ENCODE data around the gene USP35.

Gene USP35, protein sequence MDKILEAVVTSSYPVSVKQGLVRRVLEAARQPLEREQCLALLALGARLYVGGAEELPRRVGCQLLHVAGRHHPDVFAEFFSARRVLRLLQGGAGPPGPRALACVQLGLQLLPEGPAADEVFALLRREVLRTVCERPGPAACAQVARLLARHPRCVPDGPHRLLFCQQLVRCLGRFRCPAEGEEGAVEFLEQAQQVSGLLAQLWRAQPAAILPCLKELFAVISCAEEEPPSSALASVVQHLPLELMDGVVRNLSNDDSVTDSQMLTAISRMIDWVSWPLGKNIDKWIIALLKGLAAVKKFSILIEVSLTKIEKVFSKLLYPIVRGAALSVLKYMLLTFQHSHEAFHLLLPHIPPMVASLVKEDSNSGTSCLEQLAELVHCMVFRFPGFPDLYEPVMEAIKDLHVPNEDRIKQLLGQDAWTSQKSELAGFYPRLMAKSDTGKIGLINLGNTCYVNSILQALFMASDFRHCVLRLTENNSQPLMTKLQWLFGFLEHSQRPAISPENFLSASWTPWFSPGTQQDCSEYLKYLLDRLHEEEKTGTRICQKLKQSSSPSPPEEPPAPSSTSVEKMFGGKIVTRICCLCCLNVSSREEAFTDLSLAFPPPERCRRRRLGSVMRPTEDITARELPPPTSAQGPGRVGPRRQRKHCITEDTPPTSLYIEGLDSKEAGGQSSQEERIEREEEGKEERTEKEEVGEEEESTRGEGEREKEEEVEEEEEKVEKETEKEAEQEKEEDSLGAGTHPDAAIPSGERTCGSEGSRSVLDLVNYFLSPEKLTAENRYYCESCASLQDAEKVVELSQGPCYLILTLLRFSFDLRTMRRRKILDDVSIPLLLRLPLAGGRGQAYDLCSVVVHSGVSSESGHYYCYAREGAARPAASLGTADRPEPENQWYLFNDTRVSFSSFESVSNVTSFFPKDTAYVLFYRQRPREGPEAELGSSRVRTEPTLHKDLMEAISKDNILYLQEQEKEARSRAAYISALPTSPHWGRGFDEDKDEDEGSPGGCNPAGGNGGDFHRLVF

DNA sequence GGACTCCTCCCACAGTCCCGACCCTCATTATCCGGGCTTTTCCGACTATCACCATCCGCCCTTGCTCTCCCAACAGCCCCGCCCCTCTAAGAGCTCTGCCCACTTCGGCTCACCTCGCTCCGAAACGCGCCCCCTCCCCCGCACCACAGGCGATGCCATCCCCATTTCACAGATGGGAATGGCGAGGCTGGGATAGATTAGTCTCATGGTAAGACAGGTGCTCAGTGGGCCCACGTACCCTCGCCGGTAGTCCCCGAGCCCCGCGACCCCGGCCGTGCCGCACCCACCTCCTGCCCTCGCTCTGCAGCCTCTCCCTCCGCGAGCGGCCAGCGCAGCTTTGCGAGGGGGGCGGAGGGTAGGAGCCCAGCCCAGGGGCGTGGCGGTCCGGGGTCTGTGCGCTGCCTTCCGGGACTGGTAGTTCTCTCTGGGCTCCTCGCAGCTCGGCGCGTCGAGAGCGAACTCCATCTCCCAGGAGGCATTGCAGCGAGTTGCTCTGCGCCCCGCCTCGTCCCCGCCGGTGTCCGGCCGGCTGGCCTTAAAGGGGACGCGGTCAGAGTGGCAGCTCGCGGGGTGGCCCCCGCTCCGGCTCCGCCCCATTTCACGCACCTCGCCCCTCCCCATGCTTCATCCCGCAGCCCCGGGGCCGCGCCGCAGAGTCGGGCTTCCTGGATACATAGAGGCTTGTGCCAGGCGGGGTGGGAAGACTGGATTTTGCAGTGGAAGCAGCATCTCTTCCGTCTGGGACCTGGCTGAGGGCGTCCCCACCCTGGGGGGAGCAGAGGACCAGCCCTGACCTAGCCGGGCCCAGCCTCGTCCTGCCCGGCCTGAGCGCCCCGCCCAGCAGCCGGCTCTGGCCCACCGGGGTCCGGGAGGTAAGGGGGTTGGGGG, at the start of gene USP35, which contains the start of gene KCTD21:
Gene USP35, plus strand, starts transcription at position 634 of the 888 bp plus-strand sequence. CDS start 7,327 bp downstream, outside the sequence.
Gene KCTD21, minus strand, starts transcription at position 341 of the 888 bp plus-strand sequence. CDS start 14,072 bp downstream, outside the sequence.
- DNase-seq, result peak; percentile 94

DNA sequence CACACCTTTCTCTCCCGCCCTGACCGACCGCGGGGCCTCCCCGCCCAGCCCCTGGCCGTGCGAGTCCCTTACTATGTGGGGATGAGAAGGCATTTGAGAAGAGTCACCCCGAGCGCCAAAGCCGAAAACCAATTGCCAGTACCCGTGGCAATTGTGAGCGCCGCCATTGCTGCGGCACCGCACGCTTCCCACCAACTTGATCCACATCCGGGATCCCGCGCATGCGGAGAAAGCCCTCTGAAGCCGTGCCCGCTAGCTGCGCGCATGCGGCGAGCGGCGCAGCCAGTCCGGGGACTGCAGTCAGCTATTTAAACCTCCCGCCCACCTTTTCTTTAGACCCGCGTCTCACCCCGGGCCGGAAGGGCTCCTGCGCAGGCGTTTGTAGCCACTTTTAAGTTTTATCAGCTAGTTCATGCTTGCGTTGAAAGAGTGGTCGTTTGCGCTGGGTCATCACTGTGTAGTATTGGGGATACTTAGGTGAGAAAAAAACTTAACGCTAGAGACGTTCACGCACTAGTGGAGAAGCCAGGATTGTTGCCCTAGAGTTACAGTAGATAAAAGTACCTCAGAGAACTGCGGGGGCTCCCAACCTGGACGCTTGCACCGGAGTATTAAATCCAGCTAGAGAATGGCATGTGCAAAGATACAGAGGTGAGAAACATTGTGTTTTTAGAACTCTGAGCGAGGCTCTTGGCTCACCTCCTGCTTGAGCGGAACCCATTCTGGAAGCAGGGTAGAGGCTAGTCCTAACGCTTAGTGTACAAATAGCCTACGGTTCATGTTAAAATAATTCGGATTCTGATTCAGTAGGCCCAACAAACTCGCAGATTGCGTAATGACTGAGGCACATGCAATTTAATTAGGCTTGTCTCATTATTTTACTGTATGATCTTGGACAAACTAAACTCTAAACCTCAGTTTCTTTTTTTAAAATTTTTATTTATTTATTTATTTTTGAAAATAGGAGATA, 49.0 kb upstream of the USP35 start, which contains the start of gene ALG8:
Gene ALG8, minus strand, starts transcription at position 205 of the 970 bp plus-strand sequence. Its CDS starts 38 bp downstream, at position 167.
- peak; percentile 98 for DNase-seq

DNA sequence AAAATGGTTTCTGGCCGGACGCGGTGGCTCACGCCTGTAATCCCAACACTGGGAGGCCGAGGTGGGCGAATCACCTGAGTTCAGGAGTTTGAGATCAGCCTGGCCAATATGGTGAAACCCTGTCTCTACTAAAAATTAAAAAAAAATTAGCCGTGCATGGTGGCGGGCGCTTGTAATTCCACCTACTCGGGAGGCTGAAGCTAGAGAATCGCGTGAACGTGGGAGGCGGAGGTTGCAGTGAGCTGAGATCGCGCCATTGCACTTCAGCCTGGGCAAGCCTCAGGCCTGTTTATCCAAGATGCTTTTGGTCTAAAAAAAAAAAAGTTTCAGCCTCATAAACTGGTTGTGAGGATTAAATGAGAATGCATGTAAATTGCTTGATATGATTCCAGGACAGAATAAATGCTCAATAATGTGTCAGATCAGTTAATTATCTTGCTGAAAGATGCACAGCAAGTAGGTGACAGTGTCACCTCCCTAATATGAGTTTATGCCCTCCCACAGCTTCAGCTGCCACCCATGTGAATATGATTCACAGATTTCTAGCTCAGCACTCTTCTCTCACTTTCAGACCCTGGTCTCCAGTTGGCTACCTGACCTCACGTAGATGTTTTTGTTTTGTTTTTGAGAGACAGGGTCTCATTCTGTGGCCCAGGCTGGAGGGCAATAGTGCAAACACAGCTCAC, 48.2 kb upstream of the USP35 start:
- DNase-seq, result no peak

DNA sequence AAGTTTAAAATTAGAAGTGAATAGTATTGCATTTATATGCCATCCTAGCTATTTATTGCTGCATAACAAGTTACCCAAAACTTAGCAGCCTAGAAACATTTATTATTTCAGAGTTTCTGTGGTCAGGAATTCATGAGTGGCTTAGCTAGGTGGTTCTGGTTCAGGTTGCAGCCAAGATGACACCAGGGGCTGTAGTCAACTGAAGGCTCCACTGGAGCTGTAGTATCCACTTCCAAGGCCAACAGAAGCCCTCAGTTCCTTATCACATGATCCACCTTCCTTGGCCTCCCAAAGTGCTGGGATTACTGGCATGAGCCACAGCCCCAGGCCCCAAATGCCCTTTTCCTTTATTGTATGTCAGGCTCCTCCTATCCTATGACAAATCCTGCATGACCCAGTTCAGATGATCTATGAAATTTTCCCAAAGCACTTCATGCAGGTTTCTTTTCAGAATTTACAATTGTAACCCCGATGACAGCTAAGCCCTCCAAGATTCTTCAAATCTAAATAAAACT, 43.2 kb upstream of the USP35 start:
- DNase-seq, result no peak

DNA sequence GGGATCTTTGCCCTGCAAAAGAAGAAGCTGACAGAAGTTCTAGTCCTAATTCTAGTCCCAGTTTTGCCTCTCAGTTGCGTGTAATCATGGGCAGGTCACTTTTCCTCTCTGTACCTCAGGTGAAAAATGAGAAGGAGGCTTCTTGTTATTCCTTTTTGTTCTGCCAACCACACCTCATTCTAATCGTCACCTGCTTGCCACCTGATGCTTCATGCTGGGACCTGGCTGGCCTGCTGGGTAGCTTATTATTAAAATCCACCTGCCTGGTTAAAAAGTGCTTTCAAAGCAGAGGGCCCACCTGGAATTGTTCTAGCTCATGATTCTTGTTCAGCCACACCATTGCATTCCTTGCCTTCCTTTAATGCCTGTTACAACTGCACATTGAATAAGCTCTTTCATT, 40.9 kb upstream of the USP35 start:
- no peak for DNase-seq

DNA sequence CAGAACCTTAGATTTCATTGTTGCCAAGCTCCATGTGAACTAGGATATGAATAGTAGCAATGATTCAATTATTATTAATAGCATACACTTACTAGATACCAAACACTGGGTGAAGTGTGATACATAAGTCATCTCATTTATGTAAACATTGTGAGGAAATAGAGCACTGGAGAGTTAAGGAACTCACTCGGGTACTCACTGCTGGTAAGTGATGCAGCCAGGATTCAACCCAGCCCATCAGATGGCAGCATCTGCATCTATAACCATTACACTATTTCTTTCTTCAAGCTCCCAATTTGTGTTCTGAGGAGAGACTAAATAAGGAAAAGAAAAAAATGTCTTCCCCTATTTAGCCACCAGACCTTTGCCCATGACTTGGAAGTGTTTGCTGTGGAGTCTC, 39.1 kb upstream of the USP35 start:
- no peak for DNase-seq

DNA sequence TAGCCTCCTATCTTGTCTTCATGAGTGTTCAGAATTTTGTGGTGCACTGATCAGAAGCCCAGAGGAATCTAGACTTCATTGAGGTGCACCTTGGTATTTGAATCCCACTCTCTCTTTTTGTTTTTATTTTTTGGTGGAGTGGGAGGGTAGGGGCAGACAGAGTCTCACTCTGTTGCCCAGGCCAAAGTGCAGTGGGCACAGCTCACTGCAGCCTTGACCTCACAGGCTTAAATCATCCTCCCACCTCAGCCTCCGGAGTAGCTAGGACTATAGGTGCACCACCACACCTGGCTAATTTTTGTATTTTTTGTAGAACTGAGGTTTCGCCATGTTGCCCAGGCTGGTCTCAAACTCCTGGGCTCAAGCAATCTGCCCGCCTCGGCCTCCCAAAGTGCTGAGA, 38.4 kb upstream of the USP35 start:
- no peak for DNase-seq

DNA sequence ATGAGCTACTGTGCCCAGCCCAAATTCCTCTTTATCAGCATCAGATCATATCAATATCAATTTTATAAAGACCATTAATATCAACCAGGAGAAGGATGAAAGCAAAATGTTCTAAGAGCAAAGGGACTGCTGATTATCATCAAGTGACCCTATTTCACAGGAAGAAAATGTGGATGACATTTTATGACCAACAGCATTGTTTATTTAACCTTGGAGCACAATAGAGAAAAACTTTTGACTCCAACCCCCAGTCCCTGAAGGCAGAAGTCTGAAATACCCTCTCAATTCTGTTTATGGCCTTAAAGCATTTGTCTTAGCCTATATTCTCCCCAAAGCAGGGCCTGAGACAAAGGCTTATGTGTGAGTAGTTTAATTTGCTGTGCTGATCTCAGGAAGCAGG, 38.0 kb upstream of the USP35 start:
- DNase-seq, result no peak

DNA sequence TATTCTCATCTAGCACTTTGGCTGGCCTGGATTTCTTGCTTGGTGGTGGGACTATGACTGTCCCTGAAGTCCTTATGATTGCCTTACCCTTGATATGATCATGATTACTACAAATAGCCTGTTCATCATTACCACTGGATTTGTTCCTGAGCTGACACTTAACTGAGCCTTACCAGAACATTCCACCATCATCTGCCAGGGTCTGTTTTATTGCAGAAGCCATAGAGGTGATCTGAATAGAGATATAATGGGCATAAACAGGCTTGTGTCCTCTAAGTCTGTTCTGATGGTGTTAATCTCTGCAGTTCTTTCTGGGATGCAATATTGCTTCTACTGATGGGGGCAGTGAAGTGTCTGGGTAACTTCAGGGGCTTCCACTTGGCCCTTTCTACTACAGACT, 36.9 kb upstream of the USP35 start:
- DNase-seq, result no peak

DNA sequence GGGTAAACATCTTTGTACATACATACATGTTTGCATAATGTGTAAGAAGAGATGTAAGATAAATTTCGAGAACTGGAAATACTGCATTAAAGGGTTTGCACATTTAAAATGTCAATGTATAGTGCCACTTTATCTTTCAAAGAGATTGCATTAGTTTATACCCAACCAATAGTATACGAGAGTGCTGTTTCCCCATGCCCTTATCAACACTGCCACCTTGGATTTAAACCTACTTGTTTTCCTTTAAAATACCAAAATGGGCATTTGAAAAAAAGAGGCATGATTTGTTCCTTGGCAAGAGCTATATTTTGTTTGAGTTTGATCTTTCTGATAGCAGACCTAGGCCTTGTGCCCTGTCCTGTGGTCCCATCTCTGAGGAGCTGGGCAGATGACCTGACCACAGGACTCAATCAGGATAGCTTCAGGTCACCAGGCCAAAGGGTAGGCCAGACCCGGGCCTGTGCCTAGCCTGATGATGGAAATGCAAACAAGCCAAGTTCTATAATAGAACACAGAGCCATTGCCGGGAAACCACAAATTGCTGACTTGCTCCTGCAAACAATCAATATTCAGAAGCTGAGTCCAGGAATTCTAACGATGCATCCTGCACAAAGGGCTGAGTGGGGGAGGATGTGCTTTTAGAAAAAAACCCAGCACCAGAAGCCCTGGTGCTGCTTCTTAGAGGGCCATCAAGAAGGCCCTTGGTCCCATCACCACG, 32.4 kb upstream of the USP35 start:
- no peak for DNase-seq

DNA sequence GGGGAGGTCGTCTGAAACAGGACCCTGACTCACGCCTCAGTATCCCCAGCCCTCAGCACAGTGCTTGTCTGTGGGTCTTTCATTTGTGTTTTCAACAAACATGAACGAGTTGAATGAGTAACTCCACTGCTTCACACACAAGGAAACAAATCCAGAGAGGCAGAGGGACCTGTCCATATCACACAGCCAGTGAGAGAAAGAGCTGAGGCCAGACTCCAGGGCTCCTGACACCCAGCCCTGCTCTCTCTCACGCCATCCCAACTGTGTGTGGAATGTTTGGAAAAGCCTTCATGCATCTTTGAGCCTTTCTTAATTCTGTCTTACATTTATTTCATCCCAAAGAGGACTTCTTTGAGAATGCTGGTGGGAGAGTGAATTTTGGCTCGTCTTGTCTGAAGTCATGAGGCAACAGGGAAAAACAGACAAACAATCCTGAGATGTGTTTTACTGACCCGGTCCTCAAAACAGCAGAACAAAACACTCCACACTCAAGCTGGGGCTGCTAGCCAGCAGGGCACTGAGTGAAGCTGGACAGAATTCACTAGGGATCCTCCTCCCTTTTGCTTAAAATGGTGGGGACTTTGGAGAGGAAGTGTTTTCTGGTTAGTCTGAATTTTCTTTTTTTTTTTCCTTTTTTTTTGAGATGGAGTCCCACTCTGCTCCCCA, 29.6 kb upstream of the USP35 start:
- DNase-seq, result no peak

DNA sequence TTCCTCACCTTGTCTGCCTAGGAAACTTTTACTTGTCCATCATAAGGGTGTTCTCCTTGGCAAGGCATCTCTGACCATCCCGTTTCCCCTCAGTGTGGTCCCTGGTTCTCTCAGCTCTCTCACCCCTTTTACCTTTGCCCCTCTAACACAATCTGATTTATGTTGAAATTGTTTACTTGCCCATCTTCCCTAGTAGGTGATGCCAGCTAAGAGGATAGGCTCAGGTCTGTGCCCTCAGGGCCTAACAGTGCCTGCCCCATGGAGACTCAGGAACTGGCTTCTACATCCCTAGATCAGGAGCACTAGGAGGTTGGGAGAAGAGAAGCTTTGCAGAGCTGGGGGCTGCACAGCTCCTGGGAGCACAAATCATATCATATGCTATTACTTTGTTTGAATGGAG, 28.2 kb upstream of the USP35 start:
- DNase-seq, result no peak

DNA sequence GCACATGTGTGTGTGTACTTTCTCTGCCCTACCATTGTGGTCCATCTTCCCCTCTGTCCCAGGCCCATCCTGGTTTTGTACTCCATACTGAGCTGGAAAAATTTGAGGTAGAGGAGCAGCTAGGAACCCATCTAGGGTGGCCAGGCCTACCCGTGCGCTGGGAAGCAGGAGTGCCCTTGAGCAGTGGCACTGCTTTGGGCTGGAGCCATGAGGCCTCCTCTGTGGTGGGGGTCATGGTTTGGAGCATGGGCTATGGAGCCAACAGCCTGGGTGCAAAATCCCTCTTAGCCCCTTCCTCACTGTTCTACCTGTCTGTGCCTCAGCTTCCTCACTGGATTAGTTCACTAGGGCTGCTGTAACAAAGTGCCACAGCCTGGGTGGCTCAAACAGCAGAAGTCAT, 27.4 kb upstream of the USP35 start:
- DNase-seq, result no peak

DNA sequence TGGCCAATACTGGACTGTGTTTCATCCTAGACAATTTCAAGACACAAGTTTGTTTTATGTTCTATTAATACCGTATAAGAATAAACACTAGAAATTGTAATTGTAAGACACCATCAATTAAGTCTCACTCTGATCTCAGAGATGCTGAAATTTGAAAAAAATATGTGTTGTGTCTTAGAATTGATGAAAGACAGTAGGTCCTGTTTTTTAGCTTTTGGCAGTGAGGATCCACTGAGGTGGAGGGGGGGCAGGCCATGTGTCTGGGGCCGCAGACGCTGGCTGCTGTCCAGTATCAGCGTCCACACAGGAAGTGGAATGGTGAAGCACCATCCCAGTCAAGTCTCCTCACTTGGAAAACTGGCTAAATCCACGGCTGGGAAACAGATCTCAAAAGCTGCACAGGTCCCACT, 26.8 kb upstream of the USP35 start:
- no peak for DNase-seq

DNA sequence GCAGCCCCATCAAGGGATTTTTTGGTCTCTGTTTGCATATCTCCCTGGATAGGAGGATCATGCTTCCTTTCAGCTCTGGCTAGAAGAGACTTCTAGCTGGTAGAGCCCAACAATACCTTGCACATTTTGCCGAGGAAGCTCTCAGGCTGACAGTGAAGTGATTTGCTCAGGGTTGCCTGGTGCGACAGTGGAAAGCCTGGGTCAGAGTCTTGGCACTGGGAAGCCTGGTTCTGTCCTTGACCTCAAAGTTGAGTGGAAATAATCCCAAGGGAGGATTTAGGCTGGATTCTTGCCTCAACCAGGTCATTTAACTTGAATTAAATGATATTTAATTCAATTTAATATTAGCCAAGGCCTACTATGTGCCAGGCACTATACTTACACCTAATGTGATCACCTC, 24.9 kb upstream of the USP35 start:
- no peak for DNase-seq

DNA sequence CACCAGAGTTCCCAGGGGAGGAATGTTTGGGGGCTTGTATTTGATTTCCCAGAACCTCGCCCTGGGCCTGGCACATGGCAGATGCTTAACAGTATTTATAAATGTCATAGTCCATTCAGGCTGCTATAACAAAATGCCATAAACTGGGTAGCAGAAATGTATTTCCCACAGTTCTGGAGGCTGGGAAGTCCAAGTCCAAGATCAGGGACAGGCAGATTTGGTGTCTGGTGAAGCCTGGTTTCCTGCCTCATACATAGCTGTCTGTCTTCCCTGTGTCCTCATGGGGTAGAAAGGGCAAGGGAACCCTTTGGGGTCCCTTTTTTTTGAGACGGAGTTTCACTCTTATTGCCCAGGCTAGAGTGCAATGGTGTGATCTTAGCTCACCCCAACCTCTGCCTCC, 24.2 kb upstream of the USP35 start:
- DNase-seq, result no peak

DNA sequence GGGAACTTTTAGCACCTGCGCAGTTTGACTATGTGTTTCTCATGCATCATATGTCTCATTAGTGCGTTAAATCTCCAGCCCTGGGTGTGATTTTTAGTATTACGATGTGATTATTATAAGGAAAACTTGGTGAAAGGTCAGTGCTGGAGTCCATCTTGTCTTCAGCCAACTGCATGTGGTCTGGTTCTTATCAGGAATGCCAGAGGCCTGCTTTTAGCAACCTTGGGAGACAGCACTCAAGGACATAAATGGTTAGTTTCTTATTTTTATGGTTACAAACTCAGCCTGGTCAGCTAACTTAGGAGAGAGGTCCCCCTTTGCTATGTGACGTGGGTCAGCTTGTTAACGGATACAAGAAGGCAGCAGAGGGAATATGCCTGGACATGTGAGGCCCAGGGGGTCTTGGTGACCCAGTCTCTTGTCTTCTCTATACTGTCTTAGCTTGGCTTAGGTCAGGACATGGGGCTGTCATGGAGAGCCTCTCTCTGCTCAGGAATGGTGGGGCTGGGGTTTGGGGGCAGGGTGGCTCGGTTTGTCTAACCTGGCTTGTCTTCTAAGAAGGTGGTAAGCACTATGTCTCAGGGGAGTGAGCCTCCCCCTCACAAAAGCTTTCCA, 21.8 kb upstream of the USP35 start:
- DNase-seq, result no peak
